GM03348 (cell line): ENCODE measurements around the gene PSMD7.
A peak's percentile ranks its signal among the peaks of the same experiment; 100 is the strongest.

ENCODE experiments used
- DNase-seq: peaks from one replicate; pipeline ENCODE4 v3.0.0; 2012; ENCODE audit warnings: low spot score

The PSMD7 gene

GRCh38 chr16:74296432-74297144 is at the start of gene PSMD7:
Gene PSMD7, plus strand, starts transcription at chr16:74296814. Its CDS starts 101 bp downstream, at chr16:74296915.
- peak; percentile 96 for DNase-seq

DNA sequence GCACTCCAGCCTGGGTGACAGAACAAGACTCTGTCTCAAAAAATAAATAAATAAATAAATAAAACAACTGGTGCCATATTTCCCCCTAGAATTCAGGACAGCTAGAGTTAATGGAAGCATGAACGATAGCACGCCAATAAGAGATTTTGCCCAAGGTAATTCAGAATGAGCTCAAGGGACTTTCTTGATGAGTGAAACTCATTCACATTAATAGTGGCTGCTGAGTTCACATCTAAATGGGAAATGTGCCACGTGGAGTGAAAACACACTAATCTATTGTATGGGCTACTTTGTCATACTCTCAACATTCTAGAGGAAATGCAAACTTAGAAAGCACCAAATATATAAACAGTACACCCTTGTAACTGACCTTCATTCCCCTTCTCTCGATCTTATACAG is 47.4 kb upstream of the PSMD7 start:
- DNase-seq, result no peak

DNA sequence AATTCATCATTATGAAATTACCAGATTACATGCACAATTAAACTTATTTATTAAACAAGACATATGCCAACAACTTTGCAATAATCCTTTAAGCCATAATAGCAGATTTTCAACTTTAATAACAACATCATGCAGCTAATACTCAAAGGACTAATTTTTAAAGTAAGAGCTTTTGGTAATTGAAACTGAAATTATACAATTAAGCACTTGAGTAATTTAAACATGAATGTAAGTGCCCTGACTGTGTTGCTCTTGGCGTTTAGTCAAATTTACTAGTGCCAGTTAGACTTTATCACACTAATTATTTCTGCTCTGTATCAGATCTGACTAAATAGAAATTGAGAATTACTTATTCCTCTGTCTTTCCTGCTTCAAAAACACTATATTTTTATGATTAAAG is 46.8 kb upstream of the PSMD7 start:
- DNase-seq, result no peak

DNA sequence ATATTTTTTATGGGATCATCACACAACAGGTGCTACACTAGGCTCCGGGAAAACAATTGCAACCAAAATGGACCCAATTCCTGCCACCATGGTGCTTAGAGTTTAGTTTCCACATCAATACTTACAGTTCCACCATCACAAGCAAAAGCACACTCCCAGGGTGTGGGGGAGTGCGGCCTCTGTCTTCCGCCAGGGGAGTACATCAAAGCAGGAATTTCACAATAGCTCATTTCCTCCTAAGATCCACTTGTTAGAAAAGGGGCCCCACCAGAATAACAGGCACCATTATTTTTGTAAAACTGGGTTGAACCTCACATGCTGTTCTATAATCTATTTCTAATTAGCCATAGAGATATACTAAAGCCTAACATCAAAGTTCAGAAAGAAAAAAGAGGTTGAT is 44.3 kb upstream of the PSMD7 start:
- DNase-seq, result no peak

- DNase-seq, result no peak
These were observed 43.3 kb upstream of the PSMD7 start for GRCh38 chr16:74253161-74253938.

GRCh38 chr16:74257061-74257460 is 39.6 kb upstream of the PSMD7 start:
- DNase-seq, result no peak

- DNase-seq, result no peak
These were observed 35.5 kb upstream of the PSMD7 start for GRCh38 chr16:74261068-74261467.

DNA sequence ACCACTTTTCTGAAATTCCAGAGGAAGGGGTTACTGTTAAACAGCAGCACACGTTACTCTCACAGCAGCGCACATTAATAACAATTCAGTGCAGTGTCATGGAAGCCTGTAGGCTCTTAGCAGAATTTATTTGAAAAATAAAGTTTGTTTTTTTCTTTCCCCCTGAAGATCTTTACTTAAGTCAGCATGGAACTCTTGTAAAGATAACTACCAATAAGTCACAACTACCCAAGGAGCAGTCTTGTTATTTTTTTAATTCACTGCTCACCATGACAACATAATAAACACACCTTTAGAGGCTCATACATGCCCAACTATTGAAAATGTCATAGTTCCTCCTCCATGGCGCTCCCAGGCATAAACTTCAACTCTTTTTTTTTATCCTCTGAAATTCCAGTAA is 31.8 kb upstream of the PSMD7 start:
- DNase-seq, result no peak

GRCh38 chr16:74268372-74268782 is 28.2 kb upstream of the PSMD7 start:
- DNase-seq, result no peak

- no peak for DNase-seq
These were observed 24.7 kb upstream of the PSMD7 start for GRCh38 chr16:74271872-74272271.

GRCh38 chr16:74275031-74275636 is 21.5 kb upstream of the PSMD7 start:
- DNase-seq, result peak; percentile 54

DNA sequence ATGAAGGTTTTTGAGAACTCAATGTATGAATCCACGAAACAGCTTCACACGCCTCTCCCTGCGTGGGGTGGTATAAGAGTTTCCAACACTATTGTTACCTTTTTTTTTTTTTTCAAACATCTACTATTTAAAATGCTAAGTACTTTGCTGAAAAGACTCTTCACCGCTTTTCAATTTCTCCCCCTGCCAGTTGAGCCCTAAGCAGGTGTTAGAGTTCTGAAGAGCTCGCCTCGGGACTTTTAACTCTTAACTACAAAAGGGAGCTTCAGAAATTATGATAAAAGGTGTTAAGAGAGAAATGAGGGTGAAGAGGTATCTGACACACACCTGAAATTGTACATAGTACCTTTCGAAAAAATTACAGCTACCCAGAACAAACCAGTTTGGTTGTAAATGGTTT is 20.9 kb upstream of the PSMD7 start:
- no peak for DNase-seq

DNA sequence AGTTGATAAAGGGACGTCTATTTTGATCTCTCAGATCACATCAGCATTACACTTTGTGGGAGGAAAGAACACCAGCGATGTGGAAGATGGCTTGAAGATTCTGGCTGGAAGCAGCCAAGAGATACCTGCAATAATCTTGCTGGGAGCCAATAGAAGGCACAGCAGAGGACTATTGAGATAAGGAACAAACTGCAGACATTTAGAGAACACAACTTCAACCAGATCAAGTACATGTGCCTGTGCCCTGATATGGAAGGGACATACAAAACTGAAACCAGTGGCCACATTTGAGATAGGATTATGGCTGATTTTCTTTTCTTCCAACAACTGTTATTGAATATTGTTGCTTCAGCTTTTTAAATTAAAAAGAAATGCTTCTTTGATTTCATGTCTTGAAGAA is 18.6 kb upstream of the PSMD7 start:
- no peak for DNase-seq

- DNase-seq, result no peak
These were observed 17.3 kb upstream of the PSMD7 start for GRCh38 chr16:74279266-74279665.

DNA sequence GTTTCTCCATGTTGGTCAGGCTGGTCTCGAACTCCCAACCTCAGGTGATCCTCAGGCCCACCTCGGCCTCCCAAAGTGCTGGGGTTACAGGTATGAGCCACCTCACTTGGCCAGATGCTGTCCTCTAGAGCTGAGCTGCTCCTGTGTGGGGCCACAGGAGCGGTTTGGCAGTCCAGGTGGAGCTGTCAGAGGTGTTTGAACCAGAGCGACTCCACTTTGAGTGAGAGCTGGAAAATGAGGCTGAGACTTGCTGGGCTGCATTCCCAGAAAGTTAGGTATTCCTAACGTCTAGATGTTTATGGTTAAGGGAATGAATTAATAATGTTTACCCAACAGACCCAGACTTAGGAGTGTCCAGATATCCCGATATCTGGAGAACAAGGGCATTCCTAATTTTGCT is 16.8 kb upstream of the PSMD7 start:
- DNase-seq, result no peak

DNA sequence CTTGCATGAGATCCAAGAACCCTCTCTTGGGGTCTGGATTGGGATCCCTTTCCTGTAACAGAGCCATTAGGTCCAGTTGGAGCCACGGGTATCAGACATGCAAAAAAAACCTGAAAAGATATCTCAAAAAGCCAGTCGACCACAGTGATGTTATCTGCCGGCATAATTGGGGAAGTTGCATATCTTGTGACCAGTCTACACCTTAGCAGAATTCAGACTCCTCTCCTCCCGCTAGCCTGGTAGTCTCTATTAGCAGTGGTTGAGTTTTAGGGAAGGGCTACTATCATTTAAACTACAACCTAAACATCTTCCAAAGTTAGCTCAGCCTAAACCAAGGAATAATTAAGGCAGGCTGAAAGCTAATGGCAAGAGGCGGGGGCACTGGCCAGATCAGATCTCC is 16.2 kb upstream of the PSMD7 start:
- DNase-seq, result no peak

DNA sequence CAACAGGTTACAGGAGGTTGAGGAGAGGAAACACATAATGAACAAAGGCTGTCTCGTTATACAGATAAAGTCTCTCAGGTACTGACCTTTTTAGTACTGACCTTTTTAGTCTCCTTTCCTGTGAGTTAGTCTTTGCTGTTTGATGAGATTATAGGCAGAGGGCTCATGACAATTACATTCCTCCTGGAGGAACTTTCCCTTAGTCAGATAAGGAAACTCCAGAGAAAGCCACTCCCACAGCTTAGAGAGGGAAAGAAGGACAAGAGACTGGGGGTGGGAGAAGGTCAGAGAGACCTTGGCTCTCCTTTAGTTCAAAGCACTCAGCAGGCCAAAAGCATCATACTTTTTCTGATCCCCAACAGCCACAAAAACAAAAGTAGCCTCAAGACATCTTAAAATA is 15.3 kb upstream of the PSMD7 start:
- DNase-seq, result no peak

DNA sequence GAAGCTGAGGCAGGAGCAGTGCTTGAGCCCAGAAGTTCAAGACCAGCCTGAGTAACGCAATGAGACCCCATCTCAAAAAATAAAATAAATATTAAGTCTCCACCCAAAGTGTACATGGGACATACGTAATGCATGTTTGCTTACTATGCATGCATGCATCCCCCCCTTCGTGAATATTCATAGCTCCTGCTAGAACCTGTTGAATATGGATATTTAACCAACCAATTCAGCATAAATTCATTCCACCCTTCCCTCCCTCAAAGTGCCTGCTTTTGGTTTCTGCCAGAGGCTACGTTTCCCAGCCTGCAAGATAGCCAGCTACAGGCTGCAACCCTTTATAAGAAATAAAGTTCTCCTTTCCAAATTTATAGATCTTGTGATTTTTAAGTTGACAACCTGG is 12.9 kb upstream of the PSMD7 start:
- no peak for DNase-seq

DNA sequence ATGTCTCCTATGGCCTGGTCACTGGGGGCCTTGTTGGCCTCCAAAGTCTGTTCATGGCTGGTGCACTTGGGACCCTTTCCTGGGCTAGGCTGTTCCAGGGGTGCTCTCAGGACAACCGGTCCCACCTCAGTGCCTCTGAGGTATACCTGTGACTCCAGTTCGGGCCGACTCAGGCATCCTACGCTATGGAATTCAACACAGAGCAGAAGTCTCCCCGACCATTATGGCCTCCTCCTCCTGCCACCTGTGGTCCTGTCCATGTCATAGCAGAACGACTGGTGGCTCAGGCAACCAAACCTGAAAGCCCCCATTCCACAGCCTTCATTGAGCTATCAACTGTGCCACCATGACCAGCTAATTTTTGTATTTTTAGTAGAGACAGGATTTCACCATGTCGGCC is 8.5 kb upstream of the PSMD7 start:
- DNase-seq, result no peak

GRCh38 chr16:74290356-74290755 is 6.3 kb upstream of the PSMD7 start:
- no peak for DNase-seq

- DNase-seq, result no peak
These were observed 5.4 kb upstream of the PSMD7 start for GRCh38 chr16:74291176-74291575.

DNA sequence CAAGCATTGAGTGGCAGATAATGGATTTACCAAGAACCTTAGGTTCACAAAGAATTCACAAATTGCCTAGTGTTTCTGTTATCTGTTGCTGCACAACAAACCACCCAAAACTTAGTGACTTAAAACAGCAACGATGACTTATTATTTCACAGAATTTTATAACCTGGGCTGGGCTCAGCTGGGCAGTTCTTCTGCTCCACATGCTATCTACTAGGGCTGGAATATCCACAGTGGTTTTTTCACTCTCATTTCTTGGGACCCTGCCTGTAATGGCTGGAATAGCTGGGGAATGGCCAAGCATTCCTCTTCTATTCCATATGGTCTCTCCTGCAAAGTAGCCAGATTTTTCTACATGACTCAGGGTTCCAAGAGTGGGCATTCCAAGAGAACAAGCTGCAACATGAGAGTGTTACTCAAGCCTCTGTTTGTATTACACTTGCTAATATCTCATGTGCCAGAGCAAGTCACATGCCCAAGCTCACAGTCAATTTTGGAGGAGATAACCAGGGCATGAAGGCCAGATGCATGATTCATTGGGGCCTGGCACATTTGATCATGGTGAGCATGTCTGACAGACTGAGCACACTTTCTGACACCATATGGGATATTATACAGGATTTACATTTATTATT is 4.9 kb upstream of the PSMD7 start:
- DNase-seq, result no peak

- no peak for DNase-seq
These were observed 546 bp upstream of the PSMD7 start for GRCh38 chr16:74296104-74296431.
